Measurements from ENCODE around the gene KLHL17.
A peak's percentile ranks its signal among the peaks of the same experiment; 100 is the strongest.

KLHL17 gene

DNA sequence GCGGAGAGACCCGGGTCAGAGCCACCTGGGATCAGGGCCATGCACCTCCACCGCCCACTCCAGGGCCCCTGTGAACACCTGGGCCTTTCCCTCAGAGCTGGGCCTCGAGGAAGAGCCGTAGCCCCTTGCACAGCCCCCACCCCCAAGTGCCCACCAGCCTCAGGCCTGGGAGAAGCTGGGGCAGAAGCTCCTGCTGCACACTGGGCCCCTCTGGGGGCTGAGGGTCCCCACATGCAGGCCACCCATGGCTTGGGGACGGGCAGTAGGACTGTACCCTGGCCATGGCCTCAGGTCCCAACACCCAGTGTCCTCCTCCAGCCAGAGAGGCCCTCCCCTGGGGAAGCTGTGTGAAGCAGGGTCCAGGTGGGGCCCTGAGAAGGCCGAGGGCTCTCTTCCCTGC lies 7.8 kb upstream of the KLHL17 start:
- DNase-seq, result no peak

DNA sequence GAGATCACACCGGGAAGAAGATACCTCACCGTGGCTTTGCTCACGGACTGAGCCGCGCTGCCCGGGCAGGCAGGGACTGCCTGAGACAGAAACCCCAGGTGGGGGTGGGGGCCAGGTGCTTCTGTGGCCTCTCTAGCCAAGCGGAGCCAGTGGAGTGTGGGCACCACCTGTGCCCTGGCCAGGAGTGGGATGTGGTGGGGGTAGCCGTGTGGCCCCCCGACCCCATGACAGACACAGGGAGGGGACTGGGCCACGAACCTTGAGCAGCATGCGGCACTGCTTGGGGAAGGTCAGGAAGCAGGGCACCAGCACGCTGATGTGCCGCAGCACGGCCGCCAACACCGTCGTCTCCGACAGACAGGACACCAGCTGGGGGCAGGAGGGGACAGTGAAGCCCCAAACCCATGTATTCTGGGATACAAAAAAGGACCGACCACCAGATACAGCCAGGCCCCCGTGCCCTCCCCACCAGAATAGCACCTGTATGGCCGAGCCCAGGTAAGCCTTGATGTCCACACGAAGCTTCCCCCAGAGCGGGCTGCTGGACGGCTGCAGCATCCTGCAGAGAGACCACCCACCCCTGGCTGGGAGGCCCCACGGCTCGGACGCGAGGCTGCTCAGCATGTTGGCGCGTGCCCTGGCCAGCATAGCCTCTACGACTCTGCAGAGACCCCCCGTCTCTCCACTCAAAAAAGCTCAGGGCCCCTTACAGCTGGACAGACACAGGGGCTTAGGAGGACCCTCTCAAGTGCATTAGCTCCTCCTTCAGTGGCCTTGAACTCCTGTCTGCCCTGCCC lies 6.7 kb upstream of the KLHL17 start:
- DNase-seq, result no peak

DNA sequence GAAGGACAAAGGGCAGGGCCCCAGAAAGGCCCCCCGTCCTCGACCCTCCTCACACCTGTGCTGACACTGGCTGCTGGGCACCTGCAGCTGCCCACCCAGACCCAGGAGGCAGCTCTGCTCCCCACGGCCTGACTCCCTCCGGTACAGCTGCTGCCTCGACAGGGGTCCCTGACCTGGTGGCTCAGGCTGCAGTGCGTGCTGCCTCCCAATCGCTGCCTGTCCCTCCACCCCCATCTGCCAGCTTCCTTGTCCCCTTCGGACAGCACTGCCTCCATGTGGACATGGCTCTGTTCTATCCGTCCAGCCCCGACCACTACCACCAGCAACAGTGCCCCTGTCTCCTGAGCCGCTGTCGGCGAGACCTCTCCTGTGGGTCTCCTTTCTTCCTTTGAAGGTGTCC lies 5.5 kb upstream of the KLHL17 start:
- no peak for DNase-seq

DNA sequence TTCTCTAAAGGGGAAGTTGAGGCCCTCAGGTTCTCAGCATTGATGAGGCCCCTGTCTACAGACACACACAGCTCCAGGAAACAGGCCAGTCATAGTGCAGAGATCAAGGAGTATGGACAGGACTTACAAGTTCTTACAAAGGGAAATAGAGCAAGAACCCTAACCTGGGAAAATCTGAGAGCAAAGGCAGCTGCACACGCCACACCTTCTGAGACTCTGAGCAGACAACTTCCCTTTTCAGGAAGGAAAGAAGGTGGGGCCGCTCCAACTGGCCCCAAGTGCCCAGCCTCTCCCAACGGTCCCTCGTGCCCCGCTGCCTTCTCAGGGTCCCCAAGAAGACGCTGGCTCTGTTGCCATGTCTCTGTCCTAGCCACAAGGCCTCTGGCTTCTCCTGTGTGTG lies 4.9 kb upstream of the KLHL17 start:
- no peak for DNase-seq

DNA sequence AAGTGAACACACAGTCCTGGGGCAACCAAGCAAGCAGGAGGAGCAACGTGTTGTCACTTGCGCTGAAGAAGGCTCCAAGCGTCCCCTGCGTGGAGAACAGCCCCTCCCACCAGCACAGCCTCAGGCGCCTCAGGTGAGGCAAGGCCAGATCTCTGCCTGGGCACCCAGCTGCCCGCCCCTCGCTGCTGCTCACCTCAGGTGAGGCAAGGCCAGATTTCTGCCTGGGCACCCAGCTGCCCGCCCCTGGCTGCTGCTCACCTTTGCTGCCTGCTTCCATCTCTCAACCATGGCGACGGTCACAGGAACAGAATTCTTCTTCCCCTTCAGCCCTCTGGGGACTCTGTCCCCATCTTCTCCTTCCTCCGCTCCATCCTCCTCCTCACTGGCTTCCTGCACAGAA lies 3.7 kb upstream of the KLHL17 start:
- DNase-seq, result no peak

DNA sequence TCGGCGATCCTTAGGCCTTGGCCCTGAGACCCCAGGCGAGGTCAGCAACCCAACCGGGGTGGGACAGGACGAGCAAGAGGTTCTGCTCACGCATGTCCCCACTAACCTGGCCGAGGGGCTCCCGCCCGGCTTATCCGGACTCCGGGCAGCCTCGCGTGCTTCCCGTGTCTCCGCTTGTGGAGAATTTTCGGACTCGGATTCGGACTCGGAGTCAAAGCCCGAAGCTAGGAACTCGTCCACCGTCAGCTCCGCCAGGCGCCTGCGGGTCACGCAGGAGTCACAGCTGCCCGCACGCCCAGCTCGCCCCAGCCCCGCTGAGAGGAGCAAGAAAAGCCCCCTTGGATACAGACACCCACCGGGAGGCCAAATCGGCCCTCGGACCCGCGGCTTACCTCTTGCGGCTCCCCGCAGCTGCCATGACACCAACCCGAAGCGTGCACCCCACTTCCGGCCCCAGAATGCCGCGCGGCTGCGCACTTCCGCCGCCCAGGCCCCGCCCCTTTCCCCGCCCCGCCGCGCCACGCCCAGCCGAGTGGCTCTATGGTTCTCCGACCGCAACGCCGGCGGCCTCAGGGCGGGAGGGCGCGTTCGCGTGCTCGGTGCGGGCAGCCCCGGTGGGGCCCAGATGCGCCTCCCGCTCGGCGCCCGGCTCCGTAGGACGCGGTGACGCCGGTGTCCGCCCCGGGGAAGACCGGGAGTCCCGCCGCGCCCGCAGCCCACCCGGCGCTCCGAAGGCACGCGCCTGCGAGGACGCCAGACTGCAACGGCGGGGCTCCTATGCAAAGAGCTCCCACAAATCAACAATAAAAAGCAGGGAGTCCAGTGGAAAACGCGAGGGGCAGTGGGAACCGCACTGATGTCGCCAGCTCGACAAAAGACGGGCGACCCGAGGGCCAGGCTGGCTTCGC lies 1.3 kb upstream of the KLHL17 start, which contains the start of gene NOC2L:
Gene NOC2L, minus strand, starts transcription at position 434 of the 908 bp plus-strand sequence. Its CDS starts 16 bp downstream, at position 418.
- DNase-seq, result peak; percentile 94

DNA sequence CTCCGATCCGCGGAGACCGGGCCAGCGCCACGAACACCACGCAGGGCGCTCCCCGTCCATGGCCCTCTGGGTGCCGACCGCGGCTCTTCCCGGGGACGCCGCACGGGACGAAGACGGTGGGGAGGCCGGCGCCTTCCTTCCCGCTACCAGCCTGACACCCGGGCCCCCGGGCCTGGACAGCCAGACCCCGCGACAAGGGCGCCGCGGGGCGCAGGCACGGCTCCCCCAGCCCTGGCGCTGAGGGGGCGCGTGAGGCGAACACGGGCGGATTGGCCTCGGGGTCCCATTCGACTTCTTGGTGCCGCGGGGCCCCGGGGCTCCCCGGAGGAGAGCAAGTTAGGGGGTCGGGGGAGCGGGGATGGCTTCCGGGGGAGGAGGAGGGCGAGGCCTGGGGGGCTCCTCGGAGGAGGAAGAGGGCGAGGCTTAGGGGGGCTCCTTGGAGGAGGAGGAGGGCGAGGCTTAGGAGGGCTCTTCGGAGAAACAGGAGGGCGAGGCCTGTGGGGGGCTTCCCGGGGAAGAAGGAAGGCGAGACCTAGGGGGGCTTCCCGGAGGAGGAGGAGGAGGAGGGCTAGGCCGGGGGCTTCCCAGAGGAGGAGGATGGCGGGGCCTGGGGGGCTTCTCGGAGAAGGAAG lies 537 bp upstream of the KLHL17 start:
- DNase-seq, result no peak

DNA sequence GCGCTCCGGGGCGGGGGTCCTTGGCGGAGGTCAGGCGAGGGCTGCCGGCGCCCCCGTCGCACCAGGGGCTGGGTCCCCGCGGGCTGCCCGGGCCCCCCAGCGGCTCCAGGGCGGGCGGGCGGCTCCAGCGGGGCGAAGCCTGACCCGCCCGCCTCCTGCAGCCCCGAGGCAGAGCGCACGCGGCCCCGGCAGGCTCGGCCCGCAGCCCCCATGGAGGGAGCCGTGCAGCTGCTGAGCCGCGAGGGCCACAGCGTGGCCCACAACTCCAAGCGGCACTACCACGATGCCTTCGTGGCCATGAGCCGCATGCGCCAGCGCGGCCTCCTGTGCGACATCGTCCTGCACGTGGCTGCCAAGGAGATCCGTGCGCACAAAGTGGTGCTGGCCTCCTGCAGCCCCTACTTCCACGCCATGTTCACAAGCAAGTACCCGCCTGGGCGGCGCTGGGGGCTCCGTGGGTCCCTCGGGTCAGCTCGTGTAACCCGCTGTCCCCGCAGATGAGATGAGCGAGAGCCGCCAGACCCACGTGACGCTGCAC lies 817 bp downstream of the KLHL17 start:
- DNase-seq, result no peak

DNA sequence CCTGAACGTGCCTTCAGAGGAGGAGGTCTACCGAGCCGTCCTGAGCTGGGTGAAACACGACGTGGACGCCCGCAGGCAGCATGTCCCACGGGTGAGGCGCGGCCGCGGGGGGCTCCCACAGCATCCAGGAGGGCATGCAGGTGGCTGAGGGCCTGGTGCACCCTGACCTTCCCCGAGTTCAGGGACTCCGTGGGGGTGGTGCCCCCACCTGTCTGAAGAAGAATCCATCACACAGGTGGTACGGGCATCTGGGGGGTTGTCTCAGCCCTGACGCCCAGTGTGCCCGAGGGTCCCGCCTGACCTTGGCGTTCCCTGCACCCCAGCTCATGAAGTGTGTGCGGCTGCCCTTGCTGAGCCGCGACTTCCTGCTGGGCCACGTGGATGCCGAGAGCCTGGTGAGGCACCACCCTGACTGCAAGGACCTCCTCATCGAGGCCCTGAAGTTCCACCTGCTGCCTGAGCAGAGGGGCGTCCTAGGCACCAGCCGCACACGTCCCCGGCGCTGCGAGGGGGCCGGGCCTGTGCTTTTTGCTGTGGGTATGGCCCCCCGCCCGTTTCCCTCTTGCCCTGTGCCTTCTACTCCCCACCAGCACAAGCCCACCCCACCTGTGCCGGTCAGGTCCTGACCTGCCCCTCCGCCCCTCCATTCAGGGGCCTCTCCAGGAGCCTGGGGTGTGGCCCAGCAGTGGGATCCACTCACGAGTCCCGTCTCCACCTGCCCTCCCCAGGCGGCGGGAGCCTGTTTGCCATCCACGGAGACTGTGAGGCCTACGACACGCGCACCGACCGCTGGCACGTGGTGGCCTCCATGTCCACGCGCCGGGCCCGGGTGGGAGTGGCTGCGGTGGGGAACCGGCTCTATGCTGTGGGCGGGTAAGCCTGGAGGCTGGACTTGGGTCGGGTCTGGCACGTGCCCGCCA lies 2.3 kb downstream of the KLHL17 start:
- DNase-seq, result no peak

DNA sequence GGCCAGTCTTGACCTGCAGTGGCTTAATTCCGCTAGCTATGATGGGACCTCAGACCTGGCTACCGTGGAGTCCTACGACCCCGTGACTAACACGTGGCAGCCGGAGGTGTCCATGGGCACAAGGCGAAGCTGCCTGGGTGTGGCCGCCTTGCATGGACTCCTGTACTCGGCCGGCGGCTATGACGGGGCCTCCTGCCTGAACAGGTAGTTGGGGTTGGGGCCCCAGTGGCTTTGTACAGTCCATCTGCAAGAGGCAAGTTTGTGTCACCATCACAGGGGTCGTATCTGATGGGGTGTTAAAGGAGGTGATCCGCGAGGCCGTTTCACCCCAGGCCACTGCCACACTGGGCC lies 2.9 kb downstream of the KLHL17 start:
- no peak for DNase-seq

DNA sequence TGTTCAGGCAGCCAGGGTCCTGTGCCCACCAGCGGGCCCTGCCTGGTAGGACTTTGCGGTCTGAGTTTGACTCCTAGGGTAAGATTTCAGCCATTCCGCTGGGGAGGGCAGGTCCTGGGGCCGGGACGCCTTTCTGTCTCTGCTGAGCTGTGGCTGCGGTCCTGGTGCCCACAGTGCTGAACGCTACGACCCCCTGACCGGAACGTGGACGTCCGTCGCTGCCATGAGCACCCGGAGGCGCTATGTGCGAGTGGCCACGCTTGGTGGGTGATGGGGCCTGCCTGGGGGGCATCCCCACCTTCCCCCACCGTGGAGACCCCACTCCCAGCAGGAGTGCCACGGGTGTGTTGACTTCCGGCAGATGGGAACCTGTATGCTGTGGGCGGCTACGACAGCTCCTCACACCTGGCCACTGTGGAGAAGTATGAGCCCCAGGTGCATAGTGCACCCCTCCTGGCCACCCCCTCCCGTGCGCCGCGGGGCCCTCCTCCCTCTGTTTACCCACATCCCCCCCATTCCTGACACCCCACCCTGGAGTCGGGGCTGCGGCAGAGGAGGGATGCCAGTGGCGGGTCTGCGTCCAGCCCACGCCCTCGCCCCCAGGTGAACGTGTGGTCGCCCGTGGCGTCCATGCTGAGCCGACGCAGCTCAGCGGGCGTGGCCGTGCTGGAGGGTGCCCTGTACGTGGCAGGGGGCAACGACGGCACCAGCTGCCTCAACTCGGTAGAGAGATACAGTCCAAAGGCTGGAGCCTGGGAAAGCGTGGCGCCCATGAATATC lies 3.6 kb downstream of the KLHL17 start:
- DNase-seq, result no peak

DNA sequence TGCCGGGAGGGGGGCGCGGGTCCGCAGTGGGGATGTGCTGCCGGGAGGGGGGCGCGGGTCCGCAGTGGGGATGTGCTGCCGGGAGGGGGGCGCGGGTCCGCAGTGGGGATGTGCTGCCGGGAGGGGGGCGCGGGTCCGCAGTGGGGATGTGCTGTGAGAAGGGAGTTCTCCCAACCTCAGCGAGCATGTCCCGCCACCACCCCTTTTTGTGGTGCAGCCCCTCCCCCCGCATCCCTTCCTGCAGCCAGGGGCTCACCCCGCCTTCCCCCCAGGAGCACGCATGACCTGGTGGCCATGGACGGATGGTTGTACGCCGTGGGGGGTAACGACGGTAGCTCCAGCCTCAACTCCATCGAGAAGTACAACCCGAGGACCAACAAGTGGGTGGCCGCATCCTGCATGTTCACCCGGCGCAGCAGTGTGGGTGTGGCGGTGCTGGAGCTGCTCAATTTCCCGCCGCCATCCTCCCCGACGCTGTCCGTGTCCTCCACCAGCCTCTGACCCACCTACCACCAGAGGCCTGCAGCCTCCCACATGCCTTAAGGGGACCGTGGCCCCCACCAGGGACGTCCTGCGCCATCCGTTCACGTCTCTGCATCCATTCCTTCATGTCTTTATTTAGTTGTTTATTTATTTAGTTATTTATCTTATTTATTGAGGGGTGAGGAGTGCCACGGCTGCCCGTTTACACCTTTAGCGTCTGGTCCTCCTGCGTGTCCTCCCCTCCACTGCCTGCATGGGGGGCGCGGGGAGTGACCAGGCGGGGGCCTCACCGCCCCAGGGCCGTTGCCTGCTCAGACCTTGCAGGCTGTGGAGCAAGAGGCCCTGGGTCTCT lies 4.5 kb downstream of the KLHL17 start:
- no peak for DNase-seq

DNA sequence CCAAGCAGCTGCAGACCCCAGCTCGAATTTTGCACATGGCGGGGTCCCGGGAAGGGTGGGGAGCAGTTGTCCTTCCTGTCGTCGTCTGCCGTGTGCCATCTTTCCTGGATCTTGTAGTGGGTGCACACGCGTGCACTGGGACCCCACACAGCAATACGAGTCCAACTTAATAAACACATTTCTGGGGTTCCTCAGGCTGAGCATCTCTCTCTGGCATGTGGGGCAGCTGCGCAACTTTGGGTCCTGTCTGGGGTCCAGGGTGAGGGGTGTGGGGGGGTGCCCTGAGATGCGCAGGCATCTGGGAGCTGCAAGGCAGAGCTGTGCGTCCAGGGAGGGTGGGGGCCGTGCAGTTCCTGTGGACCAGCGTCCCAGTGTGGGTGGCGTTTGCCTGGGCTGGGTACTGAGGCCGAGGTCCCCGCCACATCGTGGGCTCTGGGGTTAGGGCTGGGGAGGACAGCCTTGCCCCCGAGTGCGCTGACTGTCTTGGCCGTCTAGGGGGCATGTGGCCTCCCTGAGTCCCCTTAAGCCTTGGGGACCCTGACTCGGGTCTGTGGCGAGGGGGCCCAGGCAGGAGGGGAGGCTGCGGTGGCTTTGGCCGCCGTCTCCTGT lies 5.2 kb downstream of the KLHL17 start:
- no peak for DNase-seq

DNA sequence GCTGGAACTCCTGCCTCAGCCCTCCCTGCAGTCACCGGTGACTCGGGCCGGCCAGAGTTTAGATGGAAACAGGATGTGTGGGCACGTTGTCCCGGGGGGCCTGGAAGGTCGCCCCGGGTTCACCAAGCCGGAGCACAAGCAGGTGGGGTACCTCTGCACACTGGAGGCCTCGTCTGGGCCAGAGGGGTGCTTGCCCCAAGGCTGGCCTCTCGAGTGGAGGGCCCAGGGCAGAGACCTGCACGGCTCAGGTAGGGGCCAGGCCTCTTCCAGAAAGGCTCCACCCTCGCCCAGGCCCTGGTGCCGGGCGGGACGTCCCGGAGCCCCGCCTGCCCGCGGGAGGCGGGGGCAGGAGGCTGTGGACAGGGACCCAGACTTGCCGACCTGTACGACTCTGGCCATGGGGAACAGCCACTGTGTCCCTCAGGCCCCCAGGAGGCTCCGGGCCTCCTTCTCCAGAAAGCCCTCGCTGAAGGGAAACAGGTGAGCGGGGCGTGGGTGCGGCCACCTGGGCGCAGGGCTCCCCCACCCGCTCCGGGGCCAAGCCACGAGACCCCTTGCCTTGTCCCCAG lies 5.8 kb downstream of the KLHL17 start, which contains the start of gene PLEKHN1:
Gene PLEKHN1, plus strand, starts transcription at position 348 of the 569 bp plus-strand sequence. Its CDS starts 50 bp downstream, at position 398.
- no peak for DNase-seq

DNA sequence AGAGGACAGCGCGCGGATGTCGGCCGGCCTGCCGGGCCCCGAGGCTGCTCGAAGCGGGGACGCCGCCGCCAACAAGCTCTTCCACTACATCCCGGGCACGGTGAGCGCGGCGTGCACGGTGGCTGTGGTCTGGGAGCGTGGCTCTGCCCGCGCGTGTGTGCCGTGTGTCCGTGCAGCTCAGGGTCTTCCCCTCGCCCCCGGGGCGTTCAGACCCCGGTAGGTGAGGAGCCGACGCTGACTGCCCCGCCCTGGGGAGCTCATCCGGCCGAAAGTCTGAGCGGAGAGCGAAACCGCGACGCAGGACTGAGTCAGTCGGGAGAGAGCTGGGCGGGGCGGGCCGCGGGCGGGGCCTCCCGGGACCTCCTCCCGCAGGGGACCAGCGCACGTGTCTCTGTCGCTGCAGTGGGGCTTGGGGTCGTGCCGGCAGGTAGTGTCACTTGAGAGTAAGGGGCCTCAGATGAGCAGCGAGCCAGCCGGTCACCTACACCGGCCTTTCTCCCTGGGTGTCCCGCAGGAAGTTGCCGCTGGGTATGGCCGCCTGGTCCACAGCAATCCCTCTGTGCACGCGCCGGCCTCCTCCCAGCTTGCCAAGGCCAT lies 6.4 kb downstream of the KLHL17 start:
- peak; percentile 72 for DNase-seq

DNA sequence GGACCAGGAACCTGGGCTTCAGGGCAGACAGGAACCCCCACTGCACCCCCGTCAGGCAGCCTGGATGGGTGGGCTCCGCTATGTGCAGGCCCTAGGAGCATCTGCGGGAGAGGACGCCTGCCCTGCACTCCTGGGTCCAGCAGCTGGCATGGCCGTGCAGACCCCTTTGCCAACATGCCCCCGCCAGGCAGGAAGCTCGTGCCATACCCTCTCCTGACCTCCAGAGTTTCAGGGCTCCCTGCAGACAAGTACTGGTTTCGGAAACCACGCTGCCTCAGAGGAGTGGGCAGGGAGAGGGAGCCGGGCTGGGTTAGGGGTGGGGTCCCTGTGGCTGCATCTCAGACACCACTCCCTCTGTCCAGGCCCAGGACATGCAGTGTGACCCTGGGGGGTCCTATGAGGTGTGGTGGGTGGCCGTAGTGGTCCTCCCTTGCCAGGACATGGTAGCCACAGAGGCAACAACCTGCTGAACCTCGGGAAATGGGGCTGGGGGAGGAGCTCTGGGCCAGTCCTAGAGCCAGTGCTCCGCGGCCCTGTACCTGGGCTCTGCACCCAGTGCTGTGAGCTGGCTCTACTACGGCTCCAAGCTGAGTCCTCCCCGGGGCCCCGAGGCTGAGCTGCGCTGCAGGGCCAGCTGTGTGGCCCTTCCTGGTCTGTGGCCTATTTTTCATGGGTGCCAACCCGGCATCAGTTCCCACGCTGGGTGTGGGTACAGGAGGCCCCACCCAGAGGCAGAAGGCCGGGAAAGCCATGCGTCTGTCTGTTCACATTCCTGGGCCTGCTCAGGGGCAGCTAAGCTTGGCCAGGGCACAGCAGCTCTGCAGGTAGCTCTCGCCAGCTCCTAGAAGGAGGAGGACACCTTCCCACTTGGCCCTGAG lies 7.3 kb downstream of the KLHL17 start:
- no peak for DNase-seq

DNA sequence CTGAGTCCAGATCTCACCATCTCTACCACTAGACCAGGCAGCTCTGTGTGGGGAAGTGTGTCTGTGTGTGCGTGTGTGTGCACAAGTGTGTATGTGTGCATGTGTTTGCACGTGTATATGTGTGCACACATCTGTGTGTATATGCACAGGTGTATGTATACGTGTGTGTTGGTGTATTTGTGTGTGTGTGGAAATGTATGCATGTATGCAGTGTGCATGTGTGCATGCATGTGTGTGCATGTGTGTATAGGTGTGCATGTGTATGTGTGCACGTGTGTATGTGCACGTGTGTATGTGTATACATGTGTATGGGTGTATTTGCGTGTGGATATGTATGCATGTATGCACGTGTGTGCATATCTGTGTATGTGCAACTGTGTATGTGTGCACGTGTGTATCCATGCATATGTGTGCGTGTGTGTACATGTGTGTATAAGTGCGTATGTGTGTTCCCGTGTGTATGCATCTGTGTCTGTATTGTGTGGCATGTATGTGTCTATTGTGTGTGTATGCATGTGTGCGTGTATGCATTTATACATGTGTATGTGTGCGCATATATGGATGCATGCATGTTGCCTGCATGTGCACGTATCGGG lies 9.0 kb downstream of the KLHL17 start:
- no peak for DNase-seq

All from activated CD4-positive, alpha-beta T cell treated with anti-CD3 and anti-CD28 coated beads for 1 hour (primary cell).